ENCODE measurements around the gene CXCR6. TPM values are rescaled to one million over a fixed set of nuclear protein-coding genes. Genes with fewer than 3 reads are reported as not detected.

The CXCR6 gene
- total RNA-seq, 1 donor from 2014 or later = not detected

DNA sequence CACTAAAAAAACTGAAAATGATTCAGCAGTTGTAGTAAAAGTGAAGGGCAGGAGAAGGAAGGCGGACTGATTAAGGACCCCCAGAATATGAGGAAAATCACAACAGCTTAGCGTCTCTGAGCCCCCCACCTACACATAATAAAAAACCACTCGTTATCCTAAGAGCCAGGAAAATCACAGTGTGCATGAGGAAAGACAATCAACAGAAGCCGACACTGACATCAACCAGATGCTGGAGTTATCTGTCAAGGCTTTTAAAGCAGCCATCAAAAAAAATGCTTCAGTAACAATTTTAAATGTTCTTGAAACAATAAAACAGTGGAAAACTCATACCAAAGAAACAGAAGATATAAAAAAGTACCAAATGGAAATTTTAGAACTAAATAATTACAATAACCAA is 9.7 kb upstream of the CXCR6 start:
- Mint-ChIP-seq H3K27ac (no peak overlapping the region), H3K4me1 (no peaks in the 10 kb centered on the region), H3K9me3 (no peaks in the 10 kb centered on the region), H3K4me3 (no peak overlapping the region), H3K27me3 (ENCODE audit: insufficient read depth, low read depth) (peaks cover 3% of the 10 kb centered on the region), H3K36me3 (peaks cover 40% of the 10 kb centered on the region)
- TF ChIP-seq EZH2phosphoT487 (IDR thresholded peaks at IDR 0.05) = no peak
- TF ChIP-seq, protein P1, sequence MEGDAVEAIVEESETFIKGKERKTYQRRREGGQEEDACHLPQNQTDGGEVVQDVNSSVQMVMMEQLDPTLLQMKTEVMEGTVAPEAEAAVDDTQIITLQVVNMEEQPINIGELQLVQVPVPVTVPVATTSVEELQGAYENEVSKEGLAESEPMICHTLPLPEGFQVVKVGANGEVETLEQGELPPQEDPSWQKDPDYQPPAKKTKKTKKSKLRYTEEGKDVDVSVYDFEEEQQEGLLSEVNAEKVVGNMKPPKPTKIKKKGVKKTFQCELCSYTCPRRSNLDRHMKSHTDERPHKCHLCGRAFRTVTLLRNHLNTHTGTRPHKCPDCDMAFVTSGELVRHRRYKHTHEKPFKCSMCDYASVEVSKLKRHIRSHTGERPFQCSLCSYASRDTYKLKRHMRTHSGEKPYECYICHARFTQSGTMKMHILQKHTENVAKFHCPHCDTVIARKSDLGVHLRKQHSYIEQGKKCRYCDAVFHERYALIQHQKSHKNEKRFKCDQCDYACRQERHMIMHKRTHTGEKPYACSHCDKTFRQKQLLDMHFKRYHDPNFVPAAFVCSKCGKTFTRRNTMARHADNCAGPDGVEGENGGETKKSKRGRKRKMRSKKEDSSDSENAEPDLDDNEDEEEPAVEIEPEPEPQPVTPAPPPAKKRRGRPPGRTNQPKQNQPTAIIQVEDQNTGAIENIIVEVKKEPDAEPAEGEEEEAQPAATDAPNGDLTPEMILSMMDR (IDR thresholded peaks at IDR 0.05) = no peak
- TF ChIP-seq EZH2 (IDR thresholded peaks at IDR 0.05) = no peak
- Histone ChIP-seq H3K27ac (no peak overlapping the region), H3K4me2 (no peak overlapping the region), H3K4me1 (no peaks in the 10 kb centered on the region), H4K20me1 (ENCODE audit: low read depth) (no peaks in the 10 kb centered on the region), H3K9ac (no peak overlapping the region), H3K9me3 (ENCODE audit: low read depth) (no peaks in the 10 kb centered on the region), H3K36me3 (peaks cover 6% of the 10 kb centered on the region), H3K79me2 (ENCODE audit: low read depth) (no peaks in the 10 kb centered on the region), H2AFZ (replicated peaks) (no peak overlapping the region), H3K4me3 (no peak overlapping the region), H3K27me3 (no peaks in the 10 kb centered on the region), H3F3A (ENCODE audit: low read depth) (no peaks in the 10 kb centered on the region)
- no peak for DNase-seq (ENCODE audit: low spot score)

DNA sequence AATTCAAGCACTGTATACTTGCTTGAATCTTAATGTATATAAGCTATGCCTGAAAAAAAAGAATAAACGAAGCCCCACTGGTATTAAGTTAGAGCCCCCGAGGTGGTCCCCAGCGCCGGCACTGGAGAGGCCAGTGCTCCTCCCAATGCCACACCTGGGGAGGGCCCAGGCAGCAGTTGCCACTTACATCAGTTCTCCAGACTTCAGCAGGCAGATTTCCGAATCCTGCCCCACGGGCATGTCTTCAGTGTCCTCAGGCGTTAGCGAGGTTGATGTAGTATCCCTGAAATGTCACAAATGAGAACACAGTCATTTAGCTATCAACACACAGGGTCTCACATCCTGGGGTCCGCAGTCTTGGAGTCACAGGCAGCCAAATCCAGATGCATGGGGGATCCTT is 7.0 kb upstream of the CXCR6 start:
- Mint-ChIP-seq H3K36me3 (peaks cover 24% of the 10 kb centered on the region), H3K27ac (no peak overlapping the region), H3K9me3 (no peaks in the 10 kb centered on the region), H3K4me1 (peaks cover 3% of the 10 kb centered on the region), H3K4me3 (no peak overlapping the region), H3K27me3 (ENCODE audit: insufficient read depth, low read depth) (no peaks in the 10 kb centered on the region)
- Histone ChIP-seq H3K27me3 (no peaks in the 10 kb centered on the region), H2AFZ (replicated peaks) (no peak overlapping the region), H3K4me2 (no peak overlapping the region), H3K79me2 (ENCODE audit: low read depth) (no peaks in the 10 kb centered on the region), H3K36me3 (peaks cover 6% of the 10 kb centered on the region), H3K27ac (no peak overlapping the region), H3F3A (ENCODE audit: low read depth) (no peaks in the 10 kb centered on the region), H3K9me3 (ENCODE audit: low read depth) (no peaks in the 10 kb centered on the region), H3K9ac (no peak overlapping the region), H3K4me3 (no peak overlapping the region), H3K4me1 (no peaks in the 10 kb centered on the region), H4K20me1 (ENCODE audit: low read depth) (no peaks in the 10 kb centered on the region)
- DNase-seq (ENCODE audit: low spot score) = no peak
- TF ChIP-seq EZH2 (IDR thresholded peaks at IDR 0.05) = no peak
- TF ChIP-seq, protein P1 (IDR thresholded peaks at IDR 0.05) = no peak

DNA sequence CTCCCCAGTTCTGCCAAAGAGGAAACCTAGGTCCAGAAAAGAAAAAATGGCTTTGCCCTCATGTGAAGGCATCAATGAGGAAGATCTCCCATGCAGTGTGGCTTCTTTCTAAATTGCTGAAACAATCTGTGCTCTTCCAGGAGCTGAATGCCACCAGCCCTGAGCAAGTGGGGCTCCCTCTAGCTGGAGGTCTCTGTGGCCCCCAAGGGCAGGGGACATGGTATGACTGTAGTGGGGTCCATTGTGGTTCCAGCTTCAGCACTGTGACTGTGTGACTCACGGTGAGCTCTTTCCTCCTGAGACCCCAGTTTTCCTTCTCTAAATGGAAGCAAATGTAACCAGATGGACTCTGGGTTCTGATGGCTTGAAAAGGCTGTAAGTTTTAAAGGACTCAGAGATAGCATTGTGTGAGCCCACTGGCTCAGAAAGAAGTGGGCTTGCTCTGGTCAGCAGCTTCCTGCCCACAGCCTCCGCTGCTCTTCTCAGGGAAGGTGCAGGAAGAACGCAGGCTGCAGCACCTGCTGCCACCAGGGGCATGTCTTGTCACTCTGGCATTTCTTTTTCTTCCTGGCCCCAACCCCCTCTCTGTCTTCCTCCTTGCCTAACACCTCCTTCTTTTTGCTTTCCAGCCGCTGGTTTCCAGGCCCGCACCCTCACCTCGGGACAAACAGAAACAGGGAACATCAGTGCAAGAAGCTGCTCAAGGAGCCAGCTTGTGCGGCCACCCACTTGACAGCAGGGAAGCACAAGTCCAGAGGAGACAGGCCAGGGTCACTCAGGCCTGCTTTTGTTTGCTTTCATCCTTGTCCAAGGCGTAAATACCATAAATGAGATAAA is 5.8 kb upstream of the CXCR6 start:
- no peaks in the 10 kb centered on the region for H3K4me1 ChIP-seq
- Mint-ChIP-seq H3K9me3 (no peaks in the 10 kb centered on the region), H3K36me3 (peaks cover 21% of the 10 kb centered on the region), H3K4me1 (peaks cover 3% of the 10 kb centered on the region), H3K4me3 (no peak overlapping the region), H3K27ac (no peak overlapping the region), H3K27me3 (ENCODE audit: insufficient read depth, low read depth) (no peaks in the 10 kb centered on the region)
- no peak overlapping the region for H3K9ac ChIP-seq
- H3K4me3 ChIP-seq = no peak overlapping the region
- no peaks in the 10 kb centered on the region for H3K79me2 ChIP-seq (ENCODE audit: low read depth)
- no peak overlapping the region for H3K27ac ChIP-seq
- no peaks in the 10 kb centered on the region for H3K27me3 ChIP-seq
- TF ChIP-seq EZH2phosphoT487 (IDR thresholded peaks at IDR 0.05) (no peak), EZH2 (IDR thresholded peaks at IDR 0.05) (no peak)
- TF ChIP-seq, protein P1 (IDR thresholded peaks at IDR 0.05) = no peak
- H3K36me3 ChIP-seq = peaks cover 6% of the 10 kb centered on the region
- H3F3A ChIP-seq (ENCODE audit: low read depth) = no peaks in the 10 kb centered on the region
- DNase-seq (ENCODE audit: low spot score) = no peak
- H2AFZ ChIP-seq (replicated peaks) = no peak overlapping the region
- H3K9me3 ChIP-seq (ENCODE audit: low read depth) = no peaks in the 10 kb centered on the region
- H3K4me2 ChIP-seq = no peak overlapping the region
- H4K20me1 ChIP-seq (ENCODE audit: low read depth) = no peaks in the 10 kb centered on the region
